GM19467 (cell line): ENCODE measurements around the gene ARMH2.
"Not testable (repeated sequence)": the region's sequence is repeated elsewhere in the genome, so short reads cannot be mapped to it uniquely, and the experiment has no call there.

ENCODE experiments used
- ATAC-seq: cut with Tn5 transposase; IDR thresholded peaks from one replicate; pipeline ENCODE4 v1.9.1; 2021; ENCODE audit warnings: mild to moderate bottlenecking, moderate library complexity; ENCODE audit not compliant: unreplicated experiment

The ARMH2 gene

DNA sequence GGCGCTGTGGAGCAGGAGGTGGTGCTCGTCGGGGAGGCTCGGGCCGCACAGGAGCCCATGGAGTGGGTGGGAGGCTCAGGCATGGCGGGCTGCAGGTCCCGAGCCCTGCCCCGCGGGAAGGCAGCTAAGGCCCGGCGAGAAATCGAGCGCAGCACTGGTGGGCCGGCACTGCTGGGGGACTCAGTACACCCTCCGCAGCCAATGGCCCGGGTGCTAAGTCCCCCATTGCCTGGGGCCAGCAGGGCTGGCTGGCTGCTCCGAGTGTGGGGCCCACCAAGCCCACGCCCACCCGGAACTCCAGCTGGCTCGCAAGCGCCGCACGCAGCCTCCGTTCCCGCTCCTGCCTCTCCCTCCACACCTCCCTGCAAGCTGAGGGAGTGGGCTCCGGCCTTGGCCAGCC is 32.7 kb downstream of the ARMH2 start:
- ATAC-seq: not testable (repeated sequence)

DNA sequence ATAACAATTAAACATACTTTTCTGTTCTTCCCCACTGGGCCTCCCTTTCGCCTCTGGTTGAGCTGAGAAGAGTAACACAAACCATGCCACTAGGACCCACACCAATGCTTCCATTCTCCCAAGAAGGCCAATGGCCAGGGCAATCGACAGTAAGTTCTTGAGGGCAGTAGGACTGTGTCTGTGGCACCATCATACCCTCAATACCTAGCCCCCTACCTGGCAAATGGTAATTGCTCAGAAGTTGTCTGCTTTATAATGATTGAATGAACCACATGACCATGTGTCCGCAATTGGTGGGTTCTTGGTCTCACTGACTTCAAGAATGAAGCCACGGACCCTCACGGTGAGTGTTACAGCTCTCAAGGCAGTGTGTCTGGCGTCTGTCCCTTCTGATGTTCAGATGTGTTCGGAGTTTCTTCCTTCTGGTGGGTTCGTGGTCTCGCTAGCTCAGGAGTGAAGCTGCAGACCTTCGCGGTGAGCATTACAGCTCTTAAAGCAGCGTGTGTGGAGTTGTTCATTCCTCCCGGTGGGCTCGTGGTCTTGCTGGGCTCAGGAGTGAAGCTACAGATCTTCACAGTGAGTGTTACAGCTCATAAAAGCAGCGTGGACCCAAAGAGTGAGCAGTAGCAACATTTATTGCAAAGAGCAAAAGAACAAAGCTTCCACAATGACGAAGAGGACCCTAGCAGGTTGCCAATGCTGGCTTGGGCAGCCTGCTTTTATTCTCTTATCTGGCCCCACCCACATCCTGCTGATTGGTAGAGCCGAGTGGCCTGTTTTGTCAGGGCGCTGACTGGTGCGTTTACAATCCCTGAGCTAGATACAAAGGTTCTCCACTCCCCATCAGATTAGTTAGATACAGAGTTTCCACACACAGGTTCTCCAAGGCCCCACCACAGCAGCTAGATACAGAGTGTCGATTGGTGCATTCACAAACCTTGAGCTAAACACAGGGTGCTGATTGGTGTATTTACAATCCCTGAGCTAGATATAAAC is 33.6 kb downstream of the ARMH2 start:
- not testable (repeated sequence) for ATAC-seq

DNA sequence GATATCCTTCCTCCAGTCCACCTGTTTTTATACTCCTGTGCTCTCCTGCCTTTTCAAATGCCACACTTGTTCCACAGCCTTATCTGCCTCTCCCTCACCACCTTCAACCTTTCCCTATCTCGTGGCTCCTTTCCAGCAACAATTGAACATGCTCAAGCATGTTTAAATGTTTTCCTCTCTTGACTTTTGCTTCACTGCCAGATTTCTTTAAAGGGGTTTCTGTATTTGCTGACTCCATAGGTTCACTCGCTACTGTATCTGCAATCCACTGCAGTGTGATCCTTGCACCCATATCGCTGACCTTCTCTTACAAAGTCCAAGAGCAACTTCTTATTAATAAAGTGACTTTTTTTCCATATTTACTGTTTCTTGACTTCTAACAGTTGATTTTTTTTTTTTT is 35.1 kb downstream of the ARMH2 start:
- ATAC-seq: no peak

DNA sequence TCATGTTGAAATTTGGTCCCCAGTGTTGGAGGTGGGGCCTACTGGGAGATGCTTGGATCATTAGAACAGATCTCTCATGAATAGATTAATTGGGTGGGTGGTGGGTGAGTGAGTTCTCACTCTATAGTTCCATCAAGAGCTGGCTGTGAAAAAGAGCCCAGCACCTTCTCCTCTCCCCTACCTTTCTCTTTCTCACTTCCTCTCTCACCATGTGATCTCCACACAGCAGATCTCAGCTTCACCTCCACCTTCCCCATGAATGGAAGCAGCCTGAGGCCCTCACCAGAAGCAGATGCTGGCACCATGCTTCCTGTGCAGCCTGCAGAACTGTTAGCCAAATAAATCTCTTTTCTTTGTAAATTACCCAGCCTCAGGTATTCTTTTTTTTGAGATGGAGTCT is 36.9 kb downstream of the ARMH2 start:
- ATAC-seq: no peak

DNA sequence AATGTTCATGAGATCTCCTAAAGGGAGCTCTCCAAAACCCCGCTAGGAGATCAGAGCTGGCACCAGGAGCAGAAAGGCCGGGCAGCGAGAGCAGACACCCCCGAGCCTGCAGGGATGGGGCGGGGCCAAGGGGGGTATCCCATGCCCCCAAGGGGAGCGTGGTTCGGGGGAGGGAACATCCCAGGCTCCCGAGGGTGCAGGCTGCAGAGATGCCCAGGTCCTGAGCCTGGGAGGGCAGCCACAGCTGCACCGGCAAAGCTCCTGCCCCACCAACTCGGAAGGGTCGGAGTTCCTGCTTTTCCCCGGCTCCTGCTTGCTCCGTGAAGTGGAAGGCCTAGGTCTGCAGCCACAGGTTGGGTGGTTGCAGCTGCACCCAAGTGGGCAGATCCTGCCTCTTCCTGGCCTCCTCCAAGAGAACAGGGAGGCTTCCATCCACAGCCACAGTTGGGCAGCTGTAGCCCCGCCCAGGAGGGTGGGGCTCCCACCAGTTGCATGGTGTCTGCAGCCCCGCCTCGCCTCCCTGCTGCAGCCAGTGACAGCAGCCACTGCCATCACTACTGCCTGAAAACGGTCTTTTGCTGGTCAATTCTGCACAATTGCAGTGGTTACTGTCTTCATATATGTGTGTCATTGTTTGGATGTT is 37.4 kb downstream of the ARMH2 start:
- ATAC-seq: no peak

DNA sequence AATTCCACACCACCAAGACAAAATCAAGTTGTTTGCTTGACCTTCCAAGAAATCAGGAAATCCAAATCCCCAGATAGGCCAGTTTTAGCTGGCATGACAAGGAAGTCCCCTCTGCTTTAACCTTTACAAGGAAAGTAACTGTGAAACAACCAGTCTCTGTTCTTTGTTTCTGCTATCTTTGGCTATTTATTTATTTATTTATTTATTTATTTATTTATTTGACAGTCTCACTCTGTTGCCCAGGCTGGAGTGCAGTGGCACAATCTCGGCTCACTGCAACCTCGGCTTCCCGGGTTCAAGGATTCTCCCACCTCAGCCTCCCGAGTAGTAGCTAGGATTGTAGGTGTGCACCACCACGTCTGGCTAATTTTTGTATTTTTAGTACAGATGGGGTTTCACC is 38.5 kb downstream of the ARMH2 start:
- no peak for ATAC-seq

DNA sequence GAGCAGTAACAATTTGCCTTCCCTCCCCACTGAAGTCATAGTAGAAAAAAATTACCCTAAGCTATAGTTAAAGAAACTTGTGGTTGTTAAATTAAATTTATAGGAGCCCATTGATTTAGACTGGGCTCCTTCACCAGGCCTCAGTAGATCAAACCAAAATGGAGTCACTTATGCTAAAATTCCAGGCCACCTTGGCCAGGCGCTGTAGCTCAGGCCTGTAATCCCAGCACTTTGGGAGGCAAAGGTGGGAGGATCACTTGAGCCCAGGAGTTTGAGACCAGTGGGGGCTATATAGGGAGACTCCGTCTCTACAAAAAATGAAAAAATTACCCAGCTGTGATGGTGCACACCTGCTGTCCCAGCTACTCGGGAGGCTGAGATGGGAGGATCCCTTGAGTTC is 39.0 kb downstream of the ARMH2 start:
- ATAC-seq: no peak

DNA sequence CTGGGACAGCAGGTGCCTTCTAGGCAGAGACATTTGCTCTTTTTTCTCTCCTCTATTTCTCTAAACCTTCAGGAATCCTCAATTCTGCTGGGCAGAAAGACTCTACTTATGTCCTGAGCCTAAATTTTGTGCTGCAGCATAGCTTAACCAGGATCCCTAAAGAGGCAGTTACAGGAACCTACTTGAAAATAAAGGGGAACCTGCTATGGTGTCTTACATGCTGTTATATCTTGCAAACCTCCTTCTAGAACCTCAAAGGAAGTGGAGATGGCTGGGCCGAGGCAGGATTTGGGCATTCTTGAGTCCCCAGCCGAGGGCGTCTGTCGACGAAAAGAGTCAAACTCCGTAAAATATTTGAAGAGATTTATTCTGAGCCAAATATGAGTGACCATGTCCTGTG is 41.1 kb downstream of the ARMH2 start:
- ATAC-seq: no peak

DNA sequence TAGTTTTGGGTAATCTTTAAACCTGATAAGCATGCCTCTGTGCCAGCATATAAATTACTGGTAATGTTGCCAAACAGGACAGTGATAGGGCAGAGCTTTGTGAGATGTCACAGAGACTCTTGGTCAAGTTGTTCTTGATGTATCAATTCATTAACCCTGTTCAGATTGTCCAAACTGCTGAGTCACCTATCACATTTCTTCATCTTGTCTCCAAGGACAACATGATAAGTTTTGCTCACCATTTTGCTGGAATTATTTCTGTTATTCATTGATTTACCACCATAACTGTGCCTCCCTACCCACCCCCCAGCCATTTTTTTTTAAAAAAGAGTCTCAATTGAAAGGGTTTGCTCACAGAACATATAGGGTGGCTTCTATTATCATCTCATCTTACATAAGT is 43.4 kb downstream of the ARMH2 start:
- no peak for ATAC-seq

DNA sequence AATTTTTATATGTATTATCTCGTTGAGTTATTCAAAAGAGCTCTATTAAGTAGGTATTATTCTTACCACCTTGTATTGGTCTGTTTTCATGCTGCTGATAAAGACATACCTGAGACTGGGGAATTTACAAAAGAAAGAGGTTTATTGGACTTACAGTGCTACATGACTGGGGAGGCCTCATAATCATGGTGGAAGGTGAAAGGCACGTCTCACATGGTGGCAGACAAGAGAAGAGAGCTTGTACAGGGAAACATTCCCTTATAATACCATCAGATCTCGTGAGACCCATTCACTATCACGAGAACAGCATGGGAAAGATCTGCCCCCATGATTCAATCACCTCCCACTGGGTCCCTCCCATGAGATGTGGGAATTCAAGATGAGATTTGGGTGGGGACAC is 44.3 kb downstream of the ARMH2 start:
- not testable (repeated sequence) for ATAC-seq

DNA sequence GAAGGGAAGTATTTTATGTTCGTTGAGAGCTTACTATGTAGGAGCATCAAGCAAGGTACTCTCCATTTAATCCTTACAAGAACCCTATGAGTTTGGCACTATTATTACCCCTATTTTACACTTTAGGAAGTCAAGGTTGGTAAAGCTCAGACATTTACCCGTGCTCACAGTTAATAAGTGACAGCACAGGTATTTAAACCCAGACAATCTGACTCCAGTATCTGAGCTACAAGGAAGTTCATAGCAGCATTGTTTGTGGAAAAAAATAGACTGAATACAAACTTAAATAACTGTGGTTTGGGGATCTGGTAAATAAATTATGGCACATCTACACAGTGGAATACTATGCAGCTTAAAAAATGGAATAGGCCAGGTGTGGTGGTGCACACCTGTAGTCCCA is 45.2 kb downstream of the ARMH2 start:
- ATAC-seq: no peak

DNA sequence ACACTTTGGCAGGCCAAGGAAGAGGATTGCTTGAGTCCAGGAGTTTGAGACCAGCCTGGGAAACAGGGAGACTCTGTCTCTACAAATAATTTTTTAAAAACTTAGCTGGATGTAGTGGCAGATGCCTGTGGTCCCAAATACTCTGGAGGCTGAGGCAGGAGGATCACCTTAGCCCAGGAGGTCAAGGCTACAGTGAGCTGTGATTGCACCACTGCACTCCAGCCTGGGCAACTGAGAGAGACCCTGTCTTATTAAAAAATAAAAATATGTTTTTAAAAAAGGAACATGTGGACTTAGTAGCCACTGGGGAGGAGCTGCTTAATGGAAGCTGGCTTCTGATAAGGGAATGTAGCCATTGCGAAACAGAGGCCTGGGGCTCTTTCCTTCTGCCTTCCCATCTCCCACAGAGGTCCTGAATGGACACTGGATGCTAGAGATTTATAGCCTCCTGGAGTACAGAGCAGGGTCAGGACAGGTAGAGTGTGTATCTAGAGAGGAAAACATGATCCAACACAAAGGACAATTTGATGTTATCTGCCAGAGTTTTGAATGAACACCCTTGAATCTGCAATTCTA is 45.7 kb downstream of the ARMH2 start:
- ATAC-seq: no peak

DNA sequence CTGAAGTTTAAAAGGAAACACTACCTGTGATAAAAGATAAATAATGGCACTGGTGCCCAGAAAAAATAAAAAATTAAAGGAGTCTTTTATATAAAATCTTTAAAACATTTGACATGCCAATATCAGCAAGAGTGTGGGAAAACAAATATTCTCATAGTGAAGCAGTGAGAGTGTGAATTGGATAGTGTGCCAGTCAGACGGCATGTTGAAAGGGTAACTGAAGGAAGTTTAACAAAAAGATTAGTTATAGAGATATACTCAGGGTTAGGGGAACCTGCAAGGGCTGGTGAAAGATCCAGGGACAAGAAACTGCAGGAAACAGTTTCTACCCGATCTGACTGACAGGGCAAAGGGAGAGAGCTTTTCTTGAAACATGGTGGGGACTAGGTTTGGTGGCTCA is 46.2 kb downstream of the ARMH2 start:
- no peak for ATAC-seq

DNA sequence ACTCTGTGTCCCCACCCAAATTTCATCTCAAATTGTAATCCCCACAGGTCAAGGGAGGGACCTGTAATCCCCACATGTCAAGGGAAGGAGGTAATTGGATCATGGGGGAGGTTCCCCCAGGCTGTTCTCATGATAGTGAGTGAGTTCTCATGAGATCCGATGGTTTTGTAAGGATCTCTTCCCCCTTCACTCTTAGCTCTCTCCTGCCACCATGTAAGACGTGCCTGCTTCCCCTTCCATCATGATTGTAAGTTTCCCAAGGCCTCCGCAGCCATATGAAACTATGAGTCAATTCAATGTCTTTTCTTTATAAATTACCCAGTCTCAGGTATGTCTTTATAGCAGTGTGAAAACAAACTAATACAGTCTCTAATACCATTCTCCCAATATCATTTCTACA is 47.8 kb downstream of the ARMH2 start:
- not testable (repeated sequence) for ATAC-seq

DNA sequence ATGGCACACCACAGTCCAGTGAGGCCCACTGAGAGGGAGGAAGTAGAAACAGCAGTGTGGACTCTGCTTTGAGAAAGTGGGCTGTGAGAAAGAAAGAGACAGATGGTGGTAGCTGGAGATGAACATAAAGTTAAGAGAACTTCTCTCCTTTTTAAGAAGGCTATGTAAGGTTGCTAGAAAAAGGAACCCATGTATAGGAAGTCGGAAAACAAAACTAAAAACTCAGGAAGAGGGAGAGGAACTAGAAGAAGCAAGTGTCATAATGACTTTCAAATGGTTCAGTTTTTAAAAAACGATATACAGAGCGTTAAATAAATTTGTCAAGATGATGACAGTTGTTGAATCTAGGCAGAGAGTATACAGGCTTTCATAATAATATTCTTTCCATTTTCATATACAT is 49.4 kb downstream of the ARMH2 start:
- no peak for ATAC-seq
